Measurements from ENCODE around the gene SLC30A3. TPM values are rescaled to one million over a fixed set of nuclear protein-coding genes. Genes with fewer than 3 reads are reported as not detected.

Gene SLC30A3
- total RNA-seq, 1 donor from 2014 or later = 0.58 TPM

DNA sequence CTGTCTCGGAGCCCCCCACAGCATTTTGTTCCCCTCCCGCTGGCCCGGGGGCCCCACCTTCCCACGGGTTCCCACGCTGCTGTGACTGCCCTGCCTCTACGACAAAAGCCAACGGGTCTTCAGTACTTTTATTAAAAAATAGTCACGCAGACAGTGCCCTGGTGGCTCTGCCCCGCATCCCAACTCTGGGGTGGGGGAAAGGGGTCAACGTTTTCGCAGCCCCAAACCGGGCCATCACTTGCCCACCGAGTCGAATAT lies 44.4 kb upstream of the SLC30A3 start:
- TF ChIP-seq, protein P1, sequence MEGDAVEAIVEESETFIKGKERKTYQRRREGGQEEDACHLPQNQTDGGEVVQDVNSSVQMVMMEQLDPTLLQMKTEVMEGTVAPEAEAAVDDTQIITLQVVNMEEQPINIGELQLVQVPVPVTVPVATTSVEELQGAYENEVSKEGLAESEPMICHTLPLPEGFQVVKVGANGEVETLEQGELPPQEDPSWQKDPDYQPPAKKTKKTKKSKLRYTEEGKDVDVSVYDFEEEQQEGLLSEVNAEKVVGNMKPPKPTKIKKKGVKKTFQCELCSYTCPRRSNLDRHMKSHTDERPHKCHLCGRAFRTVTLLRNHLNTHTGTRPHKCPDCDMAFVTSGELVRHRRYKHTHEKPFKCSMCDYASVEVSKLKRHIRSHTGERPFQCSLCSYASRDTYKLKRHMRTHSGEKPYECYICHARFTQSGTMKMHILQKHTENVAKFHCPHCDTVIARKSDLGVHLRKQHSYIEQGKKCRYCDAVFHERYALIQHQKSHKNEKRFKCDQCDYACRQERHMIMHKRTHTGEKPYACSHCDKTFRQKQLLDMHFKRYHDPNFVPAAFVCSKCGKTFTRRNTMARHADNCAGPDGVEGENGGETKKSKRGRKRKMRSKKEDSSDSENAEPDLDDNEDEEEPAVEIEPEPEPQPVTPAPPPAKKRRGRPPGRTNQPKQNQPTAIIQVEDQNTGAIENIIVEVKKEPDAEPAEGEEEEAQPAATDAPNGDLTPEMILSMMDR (IDR thresholded peaks at IDR 0.05) = no peak
- Histone ChIP-seq H3K27ac (no peak overlapping the region), H3K4me3 (no peak overlapping the region), H3K27me3 (peaks cover 37% of the 10 kb centered on the region), H3K36me3 (peaks cover 14% of the 10 kb centered on the region), H3K9me3 (no peaks in the 10 kb centered on the region), H3K4me1 (peaks cover 20% of the 10 kb centered on the region)
- ATAC-seq (no peak), DNase-seq (no peak)
- intact Hi-C loops (cut with DNase I) = no loop called here

DNA sequence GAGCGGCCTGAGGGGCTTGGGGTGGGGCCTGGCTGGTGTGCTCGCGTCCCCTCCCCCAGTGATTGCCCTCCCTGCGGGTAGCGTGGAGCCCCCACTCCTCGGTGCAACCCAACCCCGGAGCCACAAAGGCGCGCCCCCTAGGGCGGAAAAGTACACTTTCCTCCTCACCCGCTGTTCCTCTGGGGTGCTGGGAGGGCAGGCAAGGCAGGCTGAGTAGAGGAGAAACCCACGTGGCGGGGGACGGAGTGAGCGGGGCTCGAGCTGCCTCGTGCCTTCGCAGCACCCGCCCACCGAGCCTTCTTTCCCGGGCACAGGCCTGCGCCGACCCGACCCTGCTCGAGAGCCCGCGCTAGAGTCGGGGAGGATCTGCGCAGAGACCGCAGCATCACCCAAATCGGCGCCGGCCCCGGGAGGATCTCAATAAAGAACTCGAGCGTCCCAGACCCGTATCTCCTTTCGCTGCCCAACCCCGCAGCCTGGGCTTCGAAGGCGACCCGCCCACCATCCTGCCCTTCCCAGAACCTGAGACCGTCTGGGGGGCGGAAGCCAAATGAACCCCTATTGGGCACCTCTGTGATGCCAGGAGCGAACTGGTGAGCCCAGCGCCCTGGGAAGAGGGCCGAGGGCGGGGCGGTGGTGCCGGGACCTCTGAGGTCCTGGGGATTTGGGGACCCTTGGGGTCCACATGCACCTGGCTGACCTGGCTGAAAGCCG lies 43.9 kb upstream of the SLC30A3 start:
- H3K27ac ChIP-seq = no peak overlapping the region
- H3K9me3 ChIP-seq = no peaks in the 10 kb centered on the region
- TF ChIP-seq, protein P1 (IDR thresholded peaks at IDR 0.05) = no peak
- peaks cover 37% of the 10 kb centered on the region for H3K27me3 ChIP-seq
- no peak for DNase-seq
- intact Hi-C loops (cut with DNase I) = no loop called here
- ATAC-seq = peak; percentile 13
- H3K4me1 ChIP-seq = peaks cover 20% of the 10 kb centered on the region
- H3K36me3 ChIP-seq = peaks cover 11% of the 10 kb centered on the region
- H3K4me3 ChIP-seq = peak overlapping the region; percentile 8

DNA sequence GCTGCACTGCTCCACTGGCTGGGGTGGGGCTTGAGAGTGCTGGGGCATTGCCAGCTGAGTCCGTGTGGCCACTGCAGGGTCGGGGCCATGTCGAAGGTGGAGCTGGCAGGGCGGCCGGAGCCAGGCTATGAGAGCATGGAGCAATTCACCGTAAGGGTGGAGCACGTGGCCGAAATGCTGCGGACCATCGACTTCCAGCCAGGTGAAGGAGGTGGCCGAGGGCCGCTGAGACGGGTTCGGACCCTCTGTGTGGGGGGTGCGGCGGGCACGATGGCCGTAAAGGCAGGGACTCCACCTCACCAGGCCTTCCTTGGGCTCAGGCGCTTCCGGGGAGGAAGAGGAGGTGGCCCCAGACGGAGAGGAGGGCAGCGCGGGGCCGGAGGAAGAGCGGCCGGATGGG lies 43.3 kb upstream of the SLC30A3 start:
- peaks cover 20% of the 10 kb centered on the region for H3K4me1 ChIP-seq
- DNase-seq (no peak), ATAC-seq (no peak)
- H3K4me3 ChIP-seq = peak overlapping the region; percentile 8
- H3K27ac ChIP-seq = no peak overlapping the region
- TF ChIP-seq, protein P1 (IDR thresholded peaks at IDR 0.05) = no peak
- H3K27me3 ChIP-seq = peaks cover 37% of the 10 kb centered on the region
- peaks cover 5% of the 10 kb centered on the region for H3K36me3 ChIP-seq
- H3K9me3 ChIP-seq = no peaks in the 10 kb centered on the region
- intact Hi-C loops (cut with DNase I) = no loop called here

DNA sequence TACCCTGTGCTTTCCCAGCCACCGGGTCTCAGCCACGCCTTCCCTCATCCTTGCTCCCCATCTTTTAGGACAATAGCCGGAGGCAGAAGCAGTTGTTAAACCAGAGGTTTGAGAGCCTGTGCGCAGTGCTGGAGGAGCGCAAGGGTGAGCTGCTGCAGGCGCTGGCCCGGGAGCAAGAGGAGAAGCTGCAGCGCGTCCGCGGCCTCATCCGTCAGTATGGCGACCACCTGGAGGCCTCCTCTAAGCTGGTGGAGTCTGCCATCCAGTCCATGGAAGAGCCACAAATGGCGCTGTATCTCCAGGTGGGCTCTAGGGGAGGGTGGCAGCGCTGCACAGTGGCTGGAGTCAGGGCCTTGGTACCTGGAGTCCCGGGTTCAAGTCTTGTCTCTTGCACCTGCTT lies 42.7 kb upstream of the SLC30A3 start:
- Histone ChIP-seq H3K9me3 (no peaks in the 10 kb centered on the region), H3K4me3 (no peak overlapping the region), H3K27me3 (peaks cover 37% of the 10 kb centered on the region), H3K36me3 (peaks cover 4% of the 10 kb centered on the region), H3K4me1 (peaks cover 20% of the 10 kb centered on the region), H3K27ac (no peak overlapping the region)
- intact Hi-C loops (cut with DNase I) = no loop called here
- TF ChIP-seq, protein P1 (IDR thresholded peaks at IDR 0.05) = no peak
- ATAC-seq = no peak
- no peak for DNase-seq

DNA sequence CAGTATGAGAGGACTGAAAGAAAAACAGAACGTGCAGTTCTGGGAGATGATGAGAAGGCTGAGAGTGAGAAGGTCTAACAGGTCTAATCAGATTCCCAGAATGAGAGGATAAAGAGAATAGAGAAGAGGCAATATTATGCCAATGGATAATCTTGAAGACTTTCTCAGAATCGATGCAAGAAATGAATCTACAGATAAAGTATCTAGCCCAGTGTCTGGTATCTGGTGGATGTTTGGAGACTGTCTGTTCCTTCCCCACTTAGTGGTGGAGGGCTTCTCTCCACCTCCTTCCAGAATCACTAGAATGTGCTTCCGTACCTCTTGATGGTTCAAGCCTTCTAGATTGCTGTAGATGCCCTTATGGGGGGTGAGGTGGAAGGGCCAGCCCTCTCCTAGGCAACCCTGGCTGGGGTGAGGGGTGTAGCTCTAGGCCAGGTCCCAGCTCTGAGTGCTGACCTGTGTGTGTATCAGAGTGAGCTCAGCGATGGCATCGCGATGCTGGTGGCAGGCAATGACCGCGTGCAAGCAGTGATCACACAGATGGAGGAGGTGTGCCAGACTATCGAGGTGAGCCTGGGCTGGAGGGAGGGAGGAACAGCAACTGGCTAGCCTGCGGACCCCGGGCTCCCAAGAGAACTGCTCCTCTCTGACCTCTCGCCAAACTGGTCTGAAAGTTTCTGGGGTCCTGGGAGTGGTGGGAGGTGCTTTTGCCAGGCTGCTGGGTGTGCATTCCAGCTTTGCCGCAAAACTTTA lies 41.8 kb upstream of the SLC30A3 start:
- Histone ChIP-seq H3K4me1 (peaks cover 20% of the 10 kb centered on the region), H3K4me3 (no peak overlapping the region), H3K9me3 (no peaks in the 10 kb centered on the region), H3K36me3 (peaks cover 3% of the 10 kb centered on the region), H3K27ac (no peak overlapping the region), H3K27me3 (peaks cover 37% of the 10 kb centered on the region)
- TF ChIP-seq, protein P1 (IDR thresholded peaks at IDR 0.05) = no peak
- DNase-seq (no peak), ATAC-seq (no peak)
- intact Hi-C loops (cut with DNase I) = no loop called here
